SK-N-SH (cell line): ENCODE measurements around the gene ANKRD62. TPM values are rescaled to one million over a fixed set of nuclear protein-coding genes. Genes with fewer than 3 reads are reported as not detected.

ENCODE experiments used
- CTCF ChIA-PET: fragments of 300-600, 350-600 bp; formaldehyde crosslinking; extraction: SDS; loops from one replicate; lab custom pipeline; 2021; lab: Yijun Ruan, JAX
- POLR2A ChIA-PET: fragments of 350-600 bp; sonication (Branson Sonifier 250); formaldehyde crosslinking; extraction: SDS; loops from one replicate; lab custom pipeline; 2020; ENCODE audit warnings: antibody characterized with exemption, inconsistent platforms; lab: Yijun Ruan, JAX
- DNase-seq: peaks from one replicate; pipeline ENCODE4 v3.0.0; 2012
- H2AFZ ChIP-seq: fragments of 200-600 bp; sonication (generic); 2 replicates; pipeline ENCODE4 v1.8.1; 2016; ENCODE audit warnings: antibody characterized with exemption, mild to moderate bottlenecking, low read depth
- H3F3A ChIP-seq: fragments of 200-600 bp; sonication (generic); replicated peaks from 2 replicates; pipeline ENCODE3; 2016; ENCODE audit warnings: antibody characterized with exemption, mild to moderate bottlenecking; ENCODE audit not compliant: insufficient read depth
- H3K27ac ChIP-seq, 2 experiments: fragments of 200-500 bp in 1 of 2; fragments of 200-600 bp in 1 of 2; sonication (Bioruptor generic) in 1 of 2; sonication (generic), shearing (Covaris generic) in 1 of 2; 2 replicates each; pipeline versions ENCODE4 v1.5.1 to v1.6.1; 2014 to 2016; ENCODE audit warnings: low read depth in 2 of 2, inconsistent platforms in 1 of 2, low read length in 1 of 2, mild to moderate bottlenecking in 1 of 2, mixed read lengths in 1 of 2
- H3K27me3 ChIP-seq: fragments of 200-600 bp; sonication (generic), shearing (Covaris generic); 2 replicates; pipeline ENCODE4 v1.6.1; 2016; ENCODE audit warnings: mixed run types; ENCODE audit not compliant: insufficient read depth
- H3K36me3 ChIP-seq, 2 experiments: fragments of 200-500 bp in 1 of 2; fragments of 200-600 bp in 1 of 2; sonication (Bioruptor generic) in 1 of 2; sonication (generic) in 1 of 2; replicated peaks in 1 of 2; 2 replicates each; pipeline versions ENCODE3 to v1.5.1; 2014 to 2016; ENCODE audit warnings: low read length in 1 of 2, mild to moderate bottlenecking in 1 of 2; ENCODE audit not compliant: insufficient read depth in 2 of 2, control insufficient read depth in 1 of 2
- H3K4me1 ChIP-seq, 2 experiments: fragments of 200-500 bp in 1 of 2; fragments of 200-600 bp in 1 of 2; sonication (Bioruptor generic) in 1 of 2; sonication (generic), shearing (Covaris generic) in 1 of 2; 2 replicates each; pipeline versions ENCODE4 v1.5.1 to v1.6.1; 2014 to 2016; ENCODE audit warnings: low read depth in 1 of 2, low read length in 1 of 2, mixed run types in 1 of 2; ENCODE audit not compliant: insufficient read depth in 2 of 2, control insufficient read depth in 1 of 2
- H3K4me2 ChIP-seq: fragments of 200-600 bp; sonication (generic), shearing (Covaris generic); 2 replicates; pipeline ENCODE4 v1.6.1; 2017; ENCODE audit warnings: mixed run types
- H3K4me3 ChIP-seq, 2 experiments: fragments of 200-500 bp in 1 of 2; fragments of 200-600 bp in 1 of 2; sonication (Bioruptor generic) in 1 of 2; sonication (generic), shearing (Covaris generic) in 1 of 2; 2 replicates each; pipeline versions ENCODE4 v1.5.1 to v1.8.1; 2014 to 2016; ENCODE audit warnings: low read depth in 2 of 2, inconsistent platforms in 1 of 2, low read length in 1 of 2, mild to moderate bottlenecking in 1 of 2, mixed read lengths in 1 of 2, moderate library complexity in 1 of 2
- H3K79me2 ChIP-seq: fragments of 200-600 bp; sonication (generic); 2 replicates; pipeline ENCODE4 v1.8.1; 2017; ENCODE audit warnings: mild to moderate bottlenecking; ENCODE audit not compliant: insufficient read depth
- H3K9ac ChIP-seq: fragments of 200-600 bp; sonication (generic); 2 replicates; pipeline ENCODE4 v1.6.1; 2017; ENCODE audit warnings: mixed run types
- H3K9me2 ChIP-seq: fragments of 200-600 bp; sonication (generic); 2 replicates; pipeline ENCODE4 v1.6.1; 2017; ENCODE audit warnings: mixed run types
- H3K9me3 ChIP-seq: fragments of 200-600 bp; sonication (generic); 2 replicates; pipeline ENCODE4 v1.6.1; 2017; ENCODE audit warnings: mixed run types, mild to moderate bottlenecking, moderate library complexity
- H4K20me1 ChIP-seq: fragments of 200-600 bp; sonication (generic); 2 replicates; pipeline ENCODE4 v1.6.1; 2017; ENCODE audit warnings: mild to moderate bottlenecking, mixed run types; ENCODE audit not compliant: insufficient read depth
- EP300 ChIP-seq, 2 experiments: IDR thresholded peaks; 2 replicates each; pipeline versions ENCODE4 v1.4.0 to v1.6.1; 2012; ENCODE audit warnings: borderline replicate concordance in 1 of 2, low read depth in 1 of 2, low read length in 1 of 2
- FOSL2 ChIP-seq: IDR thresholded peaks from 2 replicates; pipeline ENCODE4 v1.4.0; 2012; ENCODE audit warnings: low read depth, mild to moderate bottlenecking, moderate library complexity, borderline replicate concordance
- FOXM1 ChIP-seq: IDR thresholded peaks from 2 replicates; pipeline ENCODE4 v1.4.0; 2012; ENCODE audit warnings: low read depth, mild to moderate bottlenecking
- GABPA ChIP-seq: IDR thresholded peaks from 2 replicates; pipeline ENCODE4 v1.4.0; 2012; ENCODE audit warnings: low read depth, mild to moderate bottlenecking
- IRF3 ChIP-seq: fragments of 150-350 bp; IDR thresholded peaks from 2 replicates; pipeline ENCODE4 v1.6.1; 2016; ENCODE audit warnings: mild to moderate bottlenecking, low read depth, low read length
- JUND ChIP-seq: IDR thresholded peaks from 2 replicates; pipeline ENCODE4 v1.4.0; 2012
- MEF2A ChIP-seq: IDR thresholded peaks from 2 replicates; pipeline ENCODE4 v1.4.0; 2012; ENCODE audit warnings: low read depth, borderline replicate concordance
- MXI1 ChIP-seq: IDR thresholded peaks from 2 replicates; pipeline ENCODE4 v1.6.1; 2012; ENCODE audit warnings: mild to moderate bottlenecking, low read depth, low read length, improper control_type of control experiment
- NRF1 ChIP-seq: IDR thresholded peaks from 2 replicates; pipeline ENCODE4 v1.6.1; 2012; ENCODE audit warnings: low read depth, mild to moderate bottlenecking, low read length
- PBX3 ChIP-seq: IDR thresholded peaks from 2 replicates; pipeline ENCODE4; 2012
- RAD21 ChIP-seq: IDR thresholded peaks from 2 replicates; pipeline ENCODE4 v1.6.1; 2012; ENCODE audit warnings: mild to moderate bottlenecking, low read length
- RCOR1 ChIP-seq: fragments of 150-350 bp; IDR thresholded peaks from 2 replicates; pipeline ENCODE4 v1.6.1; 2017; ENCODE audit warnings: antibody characterized with exemption, low read length
- RFX5 ChIP-seq: IDR thresholded peaks from 2 replicates; pipeline ENCODE4 v1.6.1; 2012; ENCODE audit warnings: mild to moderate bottlenecking, improper control_type of control experiment, low read length
- SIN3A ChIP-seq: IDR thresholded peaks from 2 replicates; pipeline ENCODE4 v1.6.1; 2012; ENCODE audit warnings: low read depth, mild to moderate bottlenecking, low read length, moderate library complexity, borderline replicate concordance
- TCF12 ChIP-seq: IDR thresholded peaks from 2 replicates; pipeline ENCODE4 v1.4.0; 2012
- TEAD4 ChIP-seq: IDR thresholded peaks from 2 replicates; pipeline ENCODE4 v1.4.0; 2012; ENCODE audit warnings: mild to moderate bottlenecking, borderline replicate concordance; ENCODE audit not compliant: insufficient read depth
- USF2 ChIP-seq: fragments of 150-350 bp; IDR thresholded peaks from 2 replicates; pipeline ENCODE4 v1.6.1; 2017; ENCODE audit warnings: antibody characterized with exemption, low read length, low read depth, borderline replicate concordance
- ZBTB33 ChIP-seq: IDR thresholded peaks from 2 replicates; pipeline ENCODE4 v1.4.0; 2012; ENCODE audit warnings: low read depth, borderline replicate concordance
- WGBS: methylation state at CpG from one replicate; pipeline ENCODE4 v1.1.6; 2017; ENCODE audit warnings: low lambda C conversion rate; 5-methylcytosine and 5-hydroxymethylcytosine counted together
- polyA plus RNA-seq, 3 experiments: library from polyadenylated mRNA; depleted of rRNA; stranded (reverse); fragments of >200 nt; gene quantifications; 2 replicates each; pipeline ENCODE4 v1.2.3, GENCODE V29; 2012

ANKRD62 gene
- polyA plus RNA-seq, 1 of the 3 experiments (the other 2 are of a cell fraction) = not detected

- Histone ChIP-seq H3K4me2 (no peak overlapping the region), H3K9me2 (no peaks in the 10 kb centered on the region), H3F3A (no peaks in the 10 kb centered on the region), H3K79me2 (no peaks in the 10 kb centered on the region), H3K27ac (no peak overlapping the region), H3K27me3 (peaks cover 18% of the 10 kb centered on the region), H3K9ac (no peak overlapping the region), H3K4me3 (no peak overlapping the region), H3K9me3 (no peaks in the 10 kb centered on the region), H4K20me1 (no peaks in the 10 kb centered on the region), H3K4me1 (no peaks in the 10 kb centered on the region), H2AFZ (no peak overlapping the region), H3K36me3 (no peaks in the 10 kb centered on the region)
- ChIA-PET CTCF (no interaction called here), POLR2A (no interaction called here)
- 19% methylated on average over 2 of the region's 2 CpGs for WGBS
- DNase-seq = no peak
- no peak for TF ChIP-seq EP300 (IDR thresholded peaks at IDR 0.05; ENCODE audit: borderline replicate concordance in 1 of 2, low read depth in 1 of 2, low read length in 1 of 2)
- no peak for TF ChIP-seq RAD21
- TF ChIP-seq MXI1 = no peak
- no peak for TF ChIP-seq JUND
- TF ChIP-seq GABPA = no peak
- no peak for TF ChIP-seq RCOR1
- TF ChIP-seq PBX3 = no peak
- no peak for TF ChIP-seq FOSL2
- no peak for TF ChIP-seq MEF2A
- TF ChIP-seq ZBTB33 = no peak
Observed at GRCh38 chr18:12053289-12053688, 40.4 kb upstream of the ANKRD62 start.

GRCh38 chr18:12056034-12056883 is 37.4 kb upstream of the ANKRD62 start:
- Histone ChIP-seq H3K4me3 (no peak overlapping the region), H3K9ac (no peak overlapping the region), H3K27me3 (no peaks in the 10 kb centered on the region; the same call in 1 of the 2 replicates), H3F3A (no peaks in the 10 kb centered on the region), H3K9me3 (no peaks in the 10 kb centered on the region), H3K36me3 (no peaks in the 10 kb centered on the region), H3K4me1 (peaks cover 0 to 17% of the 10 kb centered on the region in 2 experiments; a peak in 1 of 4 replicates), H3K79me2 (no peaks in the 10 kb centered on the region), H3K4me2 (no peak overlapping the region), H3K27ac (no peak overlapping the region), H2AFZ (no peak overlapping the region), H3K9me2 (no peaks in the 10 kb centered on the region), H4K20me1 (no peaks in the 10 kb centered on the region)
- no peak for DNase-seq
- 40% methylated on average over 13 of the region's 14 CpGs for WGBS
- POLR2A ChIA-PET = no interaction called here
- CTCF ChIA-PET = interaction anchor here (1.8 to 2.0 kb wide), 2 partner anchors 18 to 181 kb away, joined by 6 read pairs; no protein-coding TSS in a partner anchor
- TF ChIP-seq SIN3A = no peak
- TF ChIP-seq USF2 = no peak
- TF ChIP-seq GABPA = no peak
- no peak for TF ChIP-seq IRF3
- TF ChIP-seq FOXM1 = no peak
- no peak for TF ChIP-seq ZBTB33
- no peak for TF ChIP-seq RFX5
- TF ChIP-seq TEAD4 = no peak
- no peak for TF ChIP-seq TCF12
- no peak for TF ChIP-seq NRF1
- no peak for TF ChIP-seq MXI1
